ENCODE measurements around the gene PRCC.
A peak's percentile ranks its signal among the peaks of the same experiment; 100 is the strongest.

Gene PRCC

DNA sequence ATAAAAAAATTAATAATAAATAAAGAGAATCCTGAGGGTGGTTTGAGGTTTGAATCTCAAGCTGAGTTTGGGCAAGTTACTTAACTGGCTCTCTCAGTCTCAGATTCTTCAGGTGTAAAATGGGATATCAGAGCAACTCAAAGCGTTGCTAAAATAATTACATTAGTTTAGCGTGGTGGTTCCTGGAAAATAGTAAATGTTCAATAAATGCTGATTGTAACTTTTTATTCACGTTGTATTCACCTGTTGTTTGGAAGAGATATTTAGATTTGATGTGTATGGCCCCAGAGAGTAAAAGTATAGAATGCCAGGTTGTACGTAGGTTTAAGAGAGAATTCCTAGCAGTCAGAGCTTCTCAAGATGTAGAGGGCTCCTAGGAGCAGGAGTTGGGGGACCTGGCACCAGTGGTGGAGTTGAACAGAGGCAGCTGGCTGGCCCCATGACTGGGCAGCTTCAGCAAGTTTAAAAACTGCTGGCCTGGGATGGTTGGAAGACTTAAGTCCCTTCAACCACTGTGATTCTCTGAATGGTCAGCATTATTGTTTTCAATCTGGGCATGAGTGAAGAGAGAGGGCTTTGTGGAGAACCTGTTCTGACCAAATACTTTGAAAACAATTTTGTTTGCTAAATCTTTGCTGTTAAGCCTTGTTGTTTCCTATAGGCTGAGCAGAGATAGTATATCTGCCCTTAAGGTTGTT lies 22.4 kb downstream of the PRCC start:
- no peak for DNase-seq (ENCODE audit: low read depth)
- H3K4me3 ChIP-seq (ENCODE audit: low read length): no peak overlapping the region
- TF ChIP-seq, protein P1, sequence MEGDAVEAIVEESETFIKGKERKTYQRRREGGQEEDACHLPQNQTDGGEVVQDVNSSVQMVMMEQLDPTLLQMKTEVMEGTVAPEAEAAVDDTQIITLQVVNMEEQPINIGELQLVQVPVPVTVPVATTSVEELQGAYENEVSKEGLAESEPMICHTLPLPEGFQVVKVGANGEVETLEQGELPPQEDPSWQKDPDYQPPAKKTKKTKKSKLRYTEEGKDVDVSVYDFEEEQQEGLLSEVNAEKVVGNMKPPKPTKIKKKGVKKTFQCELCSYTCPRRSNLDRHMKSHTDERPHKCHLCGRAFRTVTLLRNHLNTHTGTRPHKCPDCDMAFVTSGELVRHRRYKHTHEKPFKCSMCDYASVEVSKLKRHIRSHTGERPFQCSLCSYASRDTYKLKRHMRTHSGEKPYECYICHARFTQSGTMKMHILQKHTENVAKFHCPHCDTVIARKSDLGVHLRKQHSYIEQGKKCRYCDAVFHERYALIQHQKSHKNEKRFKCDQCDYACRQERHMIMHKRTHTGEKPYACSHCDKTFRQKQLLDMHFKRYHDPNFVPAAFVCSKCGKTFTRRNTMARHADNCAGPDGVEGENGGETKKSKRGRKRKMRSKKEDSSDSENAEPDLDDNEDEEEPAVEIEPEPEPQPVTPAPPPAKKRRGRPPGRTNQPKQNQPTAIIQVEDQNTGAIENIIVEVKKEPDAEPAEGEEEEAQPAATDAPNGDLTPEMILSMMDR (conservative IDR thresholded peaks at IDR 0.05; ENCODE audit: low read length): no peak

DNA sequence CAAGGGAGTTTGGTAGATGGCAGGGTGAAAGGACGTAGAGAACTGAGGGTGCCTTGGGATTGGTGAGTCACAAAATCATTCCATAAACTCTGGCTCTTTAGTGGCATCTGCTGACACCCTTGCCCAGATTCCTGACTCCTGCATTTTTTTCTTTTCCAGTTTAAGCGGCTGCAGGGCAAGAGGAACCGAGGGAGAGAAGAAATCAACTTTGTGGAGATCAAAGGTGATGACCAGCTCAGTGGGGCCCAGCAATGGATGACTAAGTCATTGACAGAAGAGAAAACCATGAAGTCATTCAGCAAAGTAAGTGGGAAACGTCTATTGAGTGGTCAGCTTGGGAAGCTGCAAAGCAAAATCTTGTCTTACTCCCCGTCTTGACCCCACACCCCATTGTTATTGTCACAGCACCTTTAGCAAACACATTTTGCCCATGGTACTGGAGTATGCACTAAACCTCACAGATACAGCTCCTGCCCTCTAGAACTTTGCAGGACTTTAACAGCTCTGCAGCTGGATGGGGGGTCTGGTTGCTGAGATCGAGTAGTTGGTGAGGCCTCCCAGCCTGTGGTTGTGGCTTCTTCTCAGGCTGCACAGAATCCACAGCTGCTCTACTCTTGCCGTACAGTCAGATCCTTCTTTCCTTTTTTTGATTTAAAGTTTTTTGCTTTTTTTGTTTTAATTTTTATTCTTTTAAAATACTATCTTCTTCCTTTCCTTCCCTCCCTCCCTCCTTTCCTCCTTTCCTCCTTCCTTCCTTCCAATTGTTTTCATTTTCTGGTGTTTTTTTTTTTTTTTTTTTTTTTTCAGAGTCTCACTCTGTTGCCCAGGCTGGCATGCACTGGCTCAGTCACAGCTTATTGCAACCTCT lies 27.4 kb downstream of the PRCC start:
- no peak overlapping the region for H3K4me3 ChIP-seq (ENCODE audit: low read length)
- TF ChIP-seq, protein P1 (conservative IDR thresholded peaks at IDR 0.05; ENCODE audit: low read length): no peak
- no peak for DNase-seq (ENCODE audit: low read depth)

DNA sequence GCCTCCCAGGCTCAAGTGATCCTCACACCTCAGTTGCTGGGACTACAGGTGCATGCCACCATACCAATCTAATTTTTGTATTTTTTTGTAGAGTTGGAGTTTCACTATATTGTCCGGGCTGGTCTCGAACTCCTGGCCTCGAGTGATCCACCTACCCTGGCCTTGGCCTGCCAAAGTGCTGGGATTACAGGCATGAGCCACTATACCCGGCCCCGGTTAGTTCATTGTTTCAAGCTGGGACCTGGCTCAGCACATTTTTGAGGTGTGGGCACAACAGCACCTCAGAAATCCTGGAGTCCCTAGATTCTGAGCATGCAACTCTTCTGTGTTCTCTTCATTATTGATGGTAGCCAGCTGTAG lies 28.0 kb downstream of the PRCC start:
- no peak overlapping the region for H3K4me3 ChIP-seq (ENCODE audit: low read length)
- DNase-seq (ENCODE audit: low read depth): no peak
- TF ChIP-seq, protein P1 (conservative IDR thresholded peaks at IDR 0.05; ENCODE audit: low read length): no peak

DNA sequence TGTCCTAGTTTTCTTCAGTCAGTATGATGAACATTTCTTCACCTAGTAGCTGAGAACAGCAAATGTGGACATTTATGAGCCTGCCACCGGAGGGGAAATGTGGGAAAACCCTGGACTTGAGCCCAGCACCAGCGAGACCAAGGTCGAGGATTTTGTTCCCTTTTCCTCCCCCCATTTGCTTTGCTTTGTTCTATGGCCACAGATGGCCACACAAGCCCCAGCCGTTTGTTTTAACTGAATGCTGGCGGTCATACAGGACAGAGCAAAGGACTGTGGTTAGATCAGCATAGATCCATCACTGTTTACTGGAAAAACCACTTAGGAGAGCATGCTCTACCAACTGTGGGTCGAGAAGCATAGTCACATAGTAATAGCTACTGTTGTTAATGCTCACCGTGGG lies 28.5 kb downstream of the PRCC start:
- H3K4me3 ChIP-seq (ENCODE audit: low read length): no peak overlapping the region

DNA sequence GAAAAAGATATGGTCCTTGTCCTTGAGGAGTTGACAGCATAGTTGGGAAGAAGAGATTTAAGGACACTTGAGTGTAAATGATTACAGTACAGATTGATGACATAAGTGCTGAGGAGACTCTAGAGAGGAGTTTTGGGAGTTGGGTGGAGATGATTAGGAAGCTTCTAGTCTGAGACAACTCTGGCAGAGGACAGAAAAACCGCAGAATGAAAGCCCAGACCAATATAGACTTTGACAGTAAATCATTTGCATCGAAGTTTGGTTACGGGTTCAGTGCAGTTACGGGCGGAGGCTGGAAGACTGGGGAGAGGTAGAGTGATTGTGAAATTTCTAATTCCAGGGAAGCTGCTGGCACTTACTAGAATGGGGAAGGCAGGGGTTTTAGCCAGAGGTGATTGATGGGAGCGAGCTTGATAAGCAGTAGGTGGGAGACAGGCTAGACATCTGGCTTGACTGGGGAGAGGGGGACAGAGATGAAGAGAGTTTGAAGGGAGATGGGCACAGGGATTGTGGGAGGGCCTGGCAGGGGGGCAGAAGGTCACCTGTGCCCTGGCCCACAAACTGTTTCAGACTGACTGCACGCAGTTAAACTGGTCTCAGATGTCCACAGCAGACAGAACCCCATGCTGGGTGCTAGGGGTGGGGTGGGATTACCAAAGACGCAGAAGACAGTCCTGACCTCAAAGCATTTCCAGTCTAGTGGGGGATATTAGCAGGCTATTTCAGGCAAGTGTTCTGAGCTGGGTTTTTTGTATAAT lies 29.2 kb downstream of the PRCC start:
- TF ChIP-seq, protein P1 (conservative IDR thresholded peaks at IDR 0.05; ENCODE audit: low read length): no peak
- no peak overlapping the region for H3K4me3 ChIP-seq (ENCODE audit: low read length)
- DNase-seq (ENCODE audit: low read depth): peak; percentile 41

More for the DNA sequence above, 28.5 kb downstream of the PRCC start:
- DNase-seq (ENCODE audit: low read depth): peak; percentile 9
- TF ChIP-seq, protein P1 (conservative IDR thresholded peaks at IDR 0.05; ENCODE audit: low read length): no peak

DNA sequence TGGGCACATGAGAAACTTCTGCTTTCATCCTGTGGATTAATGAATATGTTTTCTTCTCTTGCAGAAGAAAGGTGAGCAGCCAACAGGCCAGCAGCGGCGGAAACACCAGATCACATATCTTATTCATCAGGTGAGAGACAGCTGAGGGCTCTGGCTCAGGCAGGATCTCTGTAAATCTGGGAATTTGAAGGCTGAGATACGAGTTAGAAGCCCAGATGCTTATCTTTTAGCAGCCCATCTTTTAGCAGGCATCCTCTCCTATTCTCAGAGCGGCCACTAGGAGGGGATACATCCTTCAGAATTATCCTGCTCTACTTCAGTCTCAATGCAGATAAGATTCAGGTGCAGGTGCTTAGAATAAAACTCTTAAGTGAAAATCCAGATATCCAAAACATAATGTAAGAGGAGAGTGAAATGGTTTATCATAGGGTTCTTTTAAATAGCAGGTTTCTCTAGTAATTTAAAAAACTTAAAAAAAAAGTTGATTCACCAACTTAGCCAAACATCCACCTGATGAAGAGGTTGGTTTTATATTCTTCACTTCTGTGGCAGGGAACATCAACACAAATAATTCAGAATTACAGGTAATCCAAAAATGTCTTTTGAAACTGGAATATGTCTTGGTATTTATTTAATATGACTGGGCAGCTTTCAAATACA lies 30.0 kb downstream of the PRCC start:
- DNase-seq (ENCODE audit: low read depth): peak; percentile 49
- TF ChIP-seq, protein P1 (conservative IDR thresholded peaks at IDR 0.05; ENCODE audit: low read length): peak; percentile 89
- H3K4me3 ChIP-seq (ENCODE audit: low read length): no peak overlapping the region
